ENCODE measurements around the gene GJB2.

Gene GJB2

DNA sequence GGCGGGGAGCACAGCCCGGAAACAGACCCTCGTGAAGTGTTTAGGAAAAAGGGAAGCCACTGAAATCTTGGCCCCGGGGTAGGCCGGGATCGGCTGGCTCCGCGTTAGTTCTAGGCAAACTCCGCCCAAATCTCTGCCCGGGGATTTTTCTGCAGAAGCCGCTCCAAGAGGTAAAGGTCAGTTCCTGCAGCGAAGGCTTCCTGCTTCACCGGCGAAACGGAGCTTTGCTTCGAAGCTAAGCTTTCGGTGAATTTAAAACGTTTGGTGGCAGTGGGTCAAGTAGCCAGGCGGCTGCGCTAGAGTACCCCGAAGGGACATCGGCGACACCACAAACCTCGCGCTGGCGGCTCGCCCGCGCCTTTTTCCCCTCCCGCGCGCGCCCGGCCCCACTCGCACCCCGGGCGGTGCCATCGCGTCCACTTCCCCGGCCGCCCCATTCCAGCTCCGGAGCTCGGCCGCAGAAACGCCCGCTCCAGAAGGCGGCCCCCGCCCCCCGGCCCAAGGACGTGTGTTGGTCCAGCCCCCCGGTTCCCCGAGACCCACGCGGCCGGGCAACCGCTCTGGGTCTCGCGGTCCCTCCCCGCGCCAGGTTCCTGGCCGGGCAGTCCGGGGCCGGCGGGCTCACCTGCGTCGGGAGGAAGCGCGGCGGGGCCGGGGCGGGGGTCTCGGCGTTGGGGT lies 441 bp downstream of the GJB2 start:
- DNase-seq (ENCODE audit: low read depth in 3 of 3), result no peak

DNA sequence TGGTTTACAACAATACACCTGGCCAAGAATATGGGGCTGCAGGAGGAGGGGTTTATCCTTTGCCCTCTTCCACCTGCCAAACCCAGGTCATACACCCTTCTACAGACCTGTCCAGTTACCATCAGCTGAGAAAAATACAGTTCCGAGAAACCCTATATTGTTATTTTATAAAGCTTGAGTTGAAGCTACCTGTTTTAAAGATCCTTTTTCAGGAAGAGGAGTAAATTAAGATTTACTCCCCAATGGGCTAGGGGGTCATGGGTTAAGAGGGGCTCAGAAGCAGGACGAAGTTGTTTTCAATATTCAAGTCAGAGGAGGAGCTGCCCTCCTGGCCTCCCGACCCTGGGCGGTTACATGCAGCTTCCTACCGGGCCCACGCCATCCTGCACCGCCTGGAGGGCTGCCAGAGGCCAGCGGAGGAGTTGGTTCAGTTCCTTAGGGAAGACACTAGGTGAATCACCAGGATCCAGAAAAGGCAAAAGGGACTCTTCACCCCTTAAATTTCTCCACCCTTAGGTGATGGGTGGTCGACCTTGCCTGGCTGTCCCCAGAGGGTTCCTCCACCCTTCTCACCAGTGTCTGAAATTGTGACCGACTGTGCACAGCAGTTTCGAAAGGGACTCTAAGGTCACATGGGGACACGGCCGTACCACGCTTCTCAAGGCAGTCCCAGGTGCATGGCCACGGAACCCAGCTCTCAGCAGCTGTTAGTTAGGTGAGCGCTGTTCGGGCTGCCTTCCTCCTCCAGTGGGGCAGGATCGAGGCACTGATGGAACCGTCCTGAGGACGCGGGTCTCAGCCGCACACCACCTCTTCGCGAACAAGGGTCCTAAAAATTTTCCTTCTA lies 1.2 kb downstream of the GJB2 start:
- DNase-seq (ENCODE audit: low read depth in 3 of 3), result no peak

DNA sequence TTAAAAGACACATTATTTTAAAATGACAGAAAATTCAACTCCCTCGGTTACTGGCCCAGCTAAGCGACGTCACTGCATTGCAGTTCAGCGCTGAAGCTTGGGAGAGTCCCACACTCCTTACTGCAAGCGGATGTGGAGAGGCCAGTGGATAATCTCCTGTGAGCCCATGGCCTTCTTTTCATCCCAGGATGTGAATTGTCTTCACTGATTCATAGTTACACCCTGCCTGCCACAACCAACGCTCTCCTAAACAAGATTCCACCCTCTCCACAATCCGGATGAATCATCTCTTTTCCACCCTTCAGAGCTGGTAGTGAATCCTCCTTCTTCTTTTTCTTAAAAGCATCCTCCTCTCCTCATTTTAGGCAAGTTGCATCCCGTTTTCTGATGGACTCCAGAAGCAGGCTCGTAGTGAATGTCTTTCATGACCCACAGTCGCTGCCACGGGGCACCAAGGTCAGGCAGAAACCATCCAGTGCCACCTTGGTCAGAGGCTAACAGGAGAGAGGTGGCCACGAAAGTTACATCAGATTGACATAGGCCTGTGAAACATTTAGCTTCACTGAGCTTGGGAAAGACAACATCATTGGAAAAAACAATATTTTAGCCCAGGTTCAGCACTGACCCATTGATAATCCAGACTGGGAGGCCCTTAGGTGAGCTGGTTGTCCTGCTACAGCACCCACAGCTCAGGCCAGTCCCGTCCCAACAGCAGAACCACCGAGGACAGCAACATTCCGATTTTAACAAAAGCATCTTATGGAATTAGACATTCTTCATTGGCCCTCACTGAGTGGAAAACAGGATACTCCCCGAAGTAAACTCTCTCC lies 2.0 kb downstream of the GJB2 start:
- DNase-seq (ENCODE audit: low read depth in 3 of 3), result no peak

DNA sequence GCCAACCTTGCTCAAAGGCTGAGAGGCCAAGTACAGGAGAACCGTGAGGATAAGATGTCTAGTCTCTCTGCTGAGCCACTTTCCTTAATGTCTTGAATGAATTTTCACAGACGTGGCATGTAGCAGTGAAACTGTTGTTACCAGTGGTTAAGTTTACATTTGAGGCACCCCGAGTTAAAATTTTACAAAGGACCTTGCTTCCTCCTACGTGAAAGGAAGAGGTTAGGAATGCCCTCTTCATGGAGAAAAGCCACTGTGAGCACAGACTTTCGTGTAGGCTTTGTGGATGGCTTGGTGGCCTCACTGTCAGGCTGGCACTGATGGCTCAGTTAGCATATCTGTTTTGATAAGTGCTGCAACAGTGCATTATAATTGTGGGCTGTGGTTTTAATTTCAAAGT lies 2.7 kb downstream of the GJB2 start:
- DNase-seq (ENCODE audit: low read depth in 3 of 3), result no peak

DNA sequence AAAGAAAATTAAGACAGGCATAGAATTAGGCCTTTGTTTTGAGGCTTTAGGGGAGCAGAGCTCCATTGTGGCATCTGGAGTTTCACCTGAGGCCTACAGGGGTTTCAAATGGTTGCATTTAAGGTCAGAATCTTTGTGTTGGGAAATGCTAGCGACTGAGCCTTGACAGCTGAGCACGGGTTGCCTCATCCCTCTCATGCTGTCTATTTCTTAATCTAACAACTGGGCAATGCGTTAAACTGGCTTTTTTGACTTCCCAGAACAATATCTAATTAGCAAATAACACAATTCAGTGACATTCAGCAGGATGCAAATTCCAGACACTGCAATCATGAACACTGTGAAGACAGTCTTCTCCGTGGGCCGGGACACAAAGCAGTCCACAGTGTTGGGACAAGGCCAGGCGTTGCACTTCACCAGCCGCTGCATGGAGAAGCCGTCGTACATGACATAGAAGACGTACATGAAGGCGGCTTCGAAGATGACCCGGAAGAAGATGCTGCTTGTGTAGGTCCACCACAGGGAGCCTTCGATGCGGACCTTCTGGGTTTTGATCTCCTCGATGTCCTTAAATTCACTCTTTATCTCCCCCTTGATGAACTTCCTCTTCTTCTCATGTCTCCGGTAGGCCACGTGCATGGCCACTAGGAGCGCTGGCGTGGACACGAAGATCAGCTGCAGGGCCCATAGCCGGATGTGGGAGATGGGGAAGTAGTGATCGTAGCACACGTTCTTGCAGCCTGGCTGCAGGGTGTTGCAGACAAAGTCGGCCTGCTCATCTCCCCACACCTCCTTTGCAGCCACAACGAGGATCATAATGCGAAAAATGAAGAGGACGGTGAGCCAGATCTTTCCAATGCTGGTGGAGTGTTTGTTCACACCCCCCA lies 3.8 kb downstream of the GJB2 start:
- no peak for DNase-seq (ENCODE audit: low read depth in 3 of 3)

DNA sequence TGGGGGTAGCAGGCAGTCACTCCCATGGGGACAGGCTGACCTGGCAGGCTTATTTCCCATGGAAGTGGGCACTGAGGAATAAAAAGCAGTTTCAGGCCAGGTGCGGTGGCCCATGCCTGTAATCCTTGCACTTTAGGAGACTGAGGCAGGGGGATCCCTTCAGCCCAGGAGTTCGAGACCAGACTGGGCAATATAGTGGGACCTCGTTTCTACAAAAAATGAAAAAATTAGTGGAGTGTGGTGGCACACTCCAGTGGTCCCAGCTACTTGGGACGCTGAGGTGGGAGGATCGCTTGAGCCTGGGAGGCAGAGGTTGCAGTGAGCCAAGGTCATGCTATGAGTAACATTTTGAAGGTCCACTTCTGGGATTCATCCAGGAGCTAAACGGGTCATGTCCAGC lies 6.0 kb downstream of the GJB2 start:
- DNase-seq (ENCODE audit: low read depth in 3 of 3), result no peak

DNA sequence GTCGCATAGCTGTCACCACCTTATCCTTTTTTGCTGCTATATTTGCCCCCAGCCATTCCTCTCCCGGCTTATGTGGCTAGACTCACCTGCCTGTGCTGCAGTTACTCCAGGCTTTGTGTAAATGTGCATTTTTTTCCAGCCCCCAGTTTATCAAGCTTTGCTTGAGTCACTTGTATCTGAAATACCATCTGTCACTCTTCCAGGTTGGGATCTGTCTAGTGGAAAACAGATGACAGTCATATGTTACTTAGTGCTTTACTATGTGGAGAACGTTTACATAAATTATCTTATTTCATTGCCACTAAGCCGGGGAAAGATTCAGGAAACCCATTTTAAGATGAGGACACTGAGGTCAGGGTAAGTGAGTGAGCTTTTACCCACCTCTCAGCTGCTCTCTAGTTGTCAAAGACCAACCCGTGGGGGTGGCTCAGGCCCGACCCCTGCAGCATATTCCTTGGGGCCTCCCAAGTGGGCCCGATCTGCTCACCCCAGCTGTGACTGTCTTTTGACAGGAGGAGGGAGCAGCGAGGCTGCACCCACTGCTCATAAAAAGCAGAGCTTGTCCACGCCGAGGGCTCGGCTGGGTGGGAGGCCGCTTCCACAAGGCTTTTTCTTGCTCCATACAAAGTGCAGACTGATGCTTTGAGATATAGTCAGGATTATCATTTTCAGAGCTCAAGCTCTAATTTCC lies 7.2 kb downstream of the GJB2 start:
- no peak for DNase-seq (ENCODE audit: low read depth in 3 of 3)

DNA sequence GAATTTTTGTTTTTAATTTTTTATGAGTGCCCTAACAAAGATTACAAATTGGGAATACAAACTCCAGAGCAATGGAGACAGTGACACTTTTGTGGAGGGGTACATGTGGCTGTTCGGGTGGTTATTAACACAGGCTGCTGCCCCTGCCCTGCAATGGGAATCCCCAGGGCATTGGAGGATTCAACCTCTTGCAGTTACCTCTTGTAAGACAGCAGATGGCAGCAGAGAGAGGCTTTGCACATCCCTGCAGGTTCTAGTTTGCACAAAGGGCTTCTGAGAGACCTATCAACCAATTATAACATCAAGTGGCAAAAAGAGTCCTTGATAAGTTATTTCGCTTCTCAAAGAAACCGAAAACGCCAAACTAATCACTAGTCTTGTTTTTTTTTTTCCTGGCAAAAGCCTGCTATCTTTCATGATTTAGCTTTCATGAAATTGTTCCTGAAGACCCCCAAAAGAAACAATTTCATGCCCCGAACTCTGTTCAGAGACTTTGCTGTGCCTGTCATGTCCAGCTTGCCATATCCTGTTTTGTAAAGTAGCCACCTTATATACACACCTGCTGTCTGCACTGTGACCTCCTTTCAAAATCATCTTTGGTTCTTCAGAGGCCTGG lies 10.4 kb downstream of the GJB2 start:
- no peak for DNase-seq (ENCODE audit: low read depth in 3 of 3)

DNA sequence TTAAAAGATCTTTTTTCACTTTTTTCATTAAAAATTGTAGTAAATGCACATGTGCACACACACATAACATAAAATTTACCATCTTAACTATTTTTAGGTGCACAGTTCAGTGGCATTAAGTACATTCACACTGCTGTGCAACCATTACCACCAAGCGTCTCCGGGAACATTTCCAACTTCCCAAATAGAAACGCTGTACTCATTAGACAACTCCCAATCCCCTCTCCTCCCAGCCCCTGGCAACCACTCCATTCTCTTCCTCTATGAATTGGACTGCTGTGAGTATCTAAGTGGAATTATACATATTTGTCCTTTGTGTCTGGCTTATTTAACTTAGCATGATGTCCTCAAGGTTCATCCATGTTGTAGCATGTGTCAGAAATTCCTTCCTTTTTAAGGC lies 11.6 kb downstream of the GJB2 start:
- no peak for DNase-seq (ENCODE audit: low read depth in 3 of 3)

DNA sequence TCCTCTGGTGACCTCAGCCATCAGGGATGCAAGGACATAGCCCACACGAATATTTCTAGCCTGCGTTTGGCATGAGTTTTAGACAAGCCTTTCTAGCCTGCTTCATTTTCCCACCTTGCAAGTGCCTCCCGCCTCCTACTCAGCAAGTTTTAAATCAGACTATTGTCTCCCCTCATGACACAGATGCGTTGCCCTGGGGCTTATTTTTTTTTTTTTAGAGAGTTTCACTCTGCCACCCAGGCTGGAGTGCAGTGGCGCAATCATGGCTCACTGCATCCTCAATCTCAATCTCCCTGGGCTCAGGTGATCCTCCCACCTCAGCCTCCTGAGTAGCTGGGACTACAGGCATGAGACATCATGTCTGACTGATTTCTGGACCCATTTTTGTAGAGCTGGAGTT lies 14.6 kb downstream of the GJB2 start:
- no peak for DNase-seq (ENCODE audit: low read depth in 3 of 3)

DNA sequence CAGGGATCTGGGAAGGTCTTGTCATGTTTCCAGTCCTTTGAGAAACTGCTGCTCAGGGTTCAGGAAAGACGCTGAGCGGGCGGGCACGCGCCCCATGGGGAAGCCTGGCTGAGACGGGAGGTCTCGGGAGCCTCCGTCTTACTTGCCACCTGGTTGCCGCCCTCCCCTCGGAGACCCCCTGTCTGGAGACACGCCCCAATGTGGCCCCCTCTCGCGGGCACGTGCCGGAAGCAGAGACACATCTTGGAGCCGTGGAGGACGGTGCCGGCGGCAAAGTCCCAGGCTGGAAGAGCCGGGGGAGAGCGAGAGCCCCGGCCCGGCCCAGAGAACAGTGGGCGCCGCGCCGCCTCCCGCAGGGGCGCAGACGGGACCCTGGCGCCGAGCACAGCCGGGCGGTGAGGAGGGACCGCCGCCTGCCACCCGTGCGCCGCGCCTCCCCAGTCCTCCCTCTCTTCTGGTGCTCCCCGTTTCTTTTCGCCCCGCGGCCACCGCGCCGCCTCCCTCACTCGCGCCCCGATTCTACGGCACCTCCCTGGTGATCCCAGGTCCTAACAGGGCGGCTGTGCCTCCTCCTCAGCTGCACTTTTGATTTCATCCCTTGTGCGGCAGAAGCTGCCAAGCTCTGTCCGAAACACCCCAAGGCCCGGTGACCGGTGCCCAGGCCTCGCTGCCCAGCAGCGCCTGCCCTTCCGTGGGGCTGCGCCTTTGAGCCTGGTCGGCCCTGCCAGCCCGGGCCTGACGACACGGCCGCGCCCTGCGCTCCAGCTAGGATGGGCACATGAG lies 15.5 kb downstream of the GJB2 start:
- DNase-seq (ENCODE audit: low read depth in 3 of 3), result no peak

DNA sequence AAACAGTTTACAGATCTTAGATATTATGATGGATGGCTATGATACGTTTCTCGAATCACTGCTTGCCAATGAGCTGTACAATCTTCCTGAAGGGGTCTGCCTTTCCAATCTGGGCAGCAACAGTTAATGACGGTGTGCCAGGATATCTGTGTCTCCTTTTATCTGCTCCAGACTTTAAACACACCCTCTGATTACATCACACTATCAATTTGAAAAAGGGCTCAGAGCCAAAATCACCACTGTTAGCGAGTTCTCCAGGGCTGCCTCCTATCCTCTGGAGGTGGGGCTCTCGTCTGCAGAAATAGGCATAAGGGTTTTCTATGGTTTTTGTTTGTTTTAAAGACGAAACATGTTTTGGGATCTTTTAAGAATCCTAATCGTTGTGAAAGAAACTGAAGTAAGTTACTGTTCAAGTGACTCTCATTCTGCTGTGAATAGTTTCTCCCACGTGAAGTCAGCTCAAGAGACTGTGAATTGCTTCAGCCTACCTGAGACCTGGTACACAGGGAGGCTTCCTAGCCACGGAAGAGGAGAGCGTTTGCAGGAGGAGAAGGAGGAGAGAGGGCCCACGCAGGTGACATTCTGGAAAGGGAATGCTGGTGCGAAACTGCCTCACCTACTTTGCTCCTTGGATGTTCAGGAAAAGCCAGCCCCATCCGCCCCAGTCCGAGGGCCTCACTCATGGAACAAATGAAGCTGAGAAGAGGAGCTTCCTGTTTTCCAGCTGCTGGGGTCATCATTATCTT lies 16.7 kb downstream of the GJB2 start:
- no peak for DNase-seq (ENCODE audit: low read depth in 3 of 3)

DNA sequence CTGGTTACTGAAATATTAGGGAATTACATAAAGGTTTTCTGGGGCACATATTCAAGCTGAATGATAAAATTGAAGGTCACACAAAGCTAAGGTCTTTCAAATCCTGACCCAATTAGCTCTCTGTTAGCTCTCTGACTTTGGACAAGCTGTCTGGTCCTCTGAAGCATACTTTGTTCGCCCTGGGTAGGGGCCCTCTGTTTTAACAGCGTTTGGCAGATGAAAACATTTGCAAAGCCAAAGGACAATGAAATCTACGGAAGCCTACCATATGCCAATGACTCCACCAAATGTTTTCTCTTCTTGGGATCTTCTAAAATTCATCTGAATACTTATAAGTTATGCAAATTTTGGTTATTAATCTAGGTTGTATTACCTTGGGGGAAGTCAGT lies 17.3 kb downstream of the GJB2 start:
- DNase-seq (ENCODE audit: low read depth in 3 of 3), result no peak

DNA sequence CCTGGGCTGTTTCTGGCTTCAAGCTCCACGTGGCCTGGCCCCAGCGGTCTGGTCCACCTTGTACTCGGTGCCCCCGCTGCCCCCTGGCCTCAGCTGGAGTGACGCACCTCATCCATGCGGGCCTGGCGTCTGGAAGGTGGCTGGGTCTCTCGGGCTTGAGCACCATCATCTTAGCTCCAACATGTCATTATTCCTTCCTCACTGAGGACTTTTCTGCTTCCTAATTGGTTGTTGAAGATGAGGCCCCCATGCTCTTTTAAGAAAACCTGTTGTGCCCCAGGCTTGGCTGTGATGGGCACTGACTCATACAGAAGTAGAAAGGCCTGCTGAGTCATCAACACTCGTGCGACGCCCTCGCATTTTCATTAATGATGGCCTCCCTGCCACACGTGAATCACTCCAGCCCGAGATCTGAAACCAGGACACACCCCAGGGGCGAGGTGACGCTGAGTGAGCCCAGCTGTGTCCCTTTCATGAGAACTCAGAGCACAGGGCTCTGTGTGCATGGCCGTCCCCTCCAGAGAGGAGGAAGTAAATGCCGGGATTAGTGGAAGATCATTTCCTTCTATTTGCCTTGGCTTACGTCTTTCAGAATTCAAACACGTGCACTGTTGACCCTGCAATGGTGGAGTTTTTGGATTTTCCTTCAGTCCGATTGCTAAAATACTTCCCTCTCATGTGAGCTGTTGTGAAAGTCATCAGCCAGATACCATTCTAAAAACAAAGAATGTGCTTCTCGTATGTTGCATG lies 17.9 kb downstream of the GJB2 start:
- peak; percentile 56 to 70 (median 57) for DNase-seq (ENCODE audit: low read depth in 3 of 3)

DNA sequence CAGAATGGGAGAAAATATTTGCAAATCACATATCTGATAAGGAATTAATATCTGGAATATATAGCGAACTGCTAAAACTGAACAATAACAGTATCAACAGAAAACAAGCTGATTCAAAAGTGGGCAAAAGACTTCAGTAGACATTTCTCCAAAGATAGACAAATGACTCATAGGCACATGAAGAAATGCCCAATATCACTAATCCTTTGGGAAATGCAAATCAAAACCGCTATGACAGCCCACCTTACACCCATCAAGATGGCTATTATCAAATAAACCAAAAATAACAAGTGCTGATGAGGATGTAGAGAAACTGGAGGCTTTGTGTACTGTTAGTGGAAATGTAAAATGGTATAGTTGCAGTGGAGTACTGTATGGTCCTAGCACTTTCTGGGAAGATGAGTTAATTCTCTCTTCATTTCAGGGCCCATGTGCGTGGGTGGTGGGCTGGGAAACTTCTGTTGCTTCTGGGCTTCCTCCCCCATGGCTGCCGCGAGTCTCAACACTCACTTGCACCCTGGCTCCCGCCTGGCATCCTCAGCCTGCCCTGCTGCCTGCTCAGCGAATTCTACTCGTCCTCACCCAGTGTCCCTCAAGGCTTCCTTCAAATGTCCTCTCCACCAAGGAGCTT lies 19.5 kb downstream of the GJB2 start:
- DNase-seq (ENCODE audit: low read depth in 3 of 3), result no peak

DNA sequence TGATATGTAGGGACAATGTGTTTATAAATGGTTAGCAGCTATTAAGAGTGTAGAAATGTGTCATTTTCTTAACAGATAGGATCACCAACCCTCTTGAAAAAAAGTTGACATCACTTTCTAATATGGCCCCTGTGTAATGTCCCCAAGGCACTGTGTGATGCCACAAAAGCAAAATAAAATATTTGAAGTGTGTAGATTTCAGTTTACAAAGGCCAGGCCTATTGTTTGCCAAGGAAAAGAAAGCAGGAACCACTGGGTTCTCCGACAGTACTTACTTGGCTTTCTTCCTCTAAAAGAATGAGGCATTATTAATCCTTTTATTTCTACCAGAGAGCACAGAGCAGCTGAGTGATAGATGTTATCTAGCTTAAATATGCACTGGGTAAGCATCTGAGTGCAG lies 21.4 kb downstream of the GJB2 start:
- DNase-seq (ENCODE audit: low read depth in 3 of 3), result no peak

DNA sequence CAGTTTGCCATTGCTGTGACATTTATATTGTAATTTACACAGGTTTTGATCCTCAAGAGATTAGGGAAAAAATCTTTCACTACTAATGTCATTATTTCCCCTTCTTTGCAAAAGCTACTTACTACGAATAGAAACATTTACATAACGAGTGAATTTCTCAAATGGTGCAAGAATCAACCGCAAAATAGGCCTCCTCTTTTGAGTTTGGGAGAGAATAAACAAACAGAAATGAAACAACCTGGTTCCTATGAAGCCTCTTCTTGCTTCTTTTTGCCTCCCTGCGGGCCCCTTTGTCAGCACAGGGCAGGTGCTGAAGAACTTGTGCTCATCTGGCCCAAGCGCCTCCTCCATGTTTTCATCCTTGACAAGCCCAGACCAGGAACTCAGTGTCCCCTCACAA lies 21.8 kb downstream of the GJB2 start:
- no peak for DNase-seq (ENCODE audit: low read depth in 3 of 3)

DNA sequence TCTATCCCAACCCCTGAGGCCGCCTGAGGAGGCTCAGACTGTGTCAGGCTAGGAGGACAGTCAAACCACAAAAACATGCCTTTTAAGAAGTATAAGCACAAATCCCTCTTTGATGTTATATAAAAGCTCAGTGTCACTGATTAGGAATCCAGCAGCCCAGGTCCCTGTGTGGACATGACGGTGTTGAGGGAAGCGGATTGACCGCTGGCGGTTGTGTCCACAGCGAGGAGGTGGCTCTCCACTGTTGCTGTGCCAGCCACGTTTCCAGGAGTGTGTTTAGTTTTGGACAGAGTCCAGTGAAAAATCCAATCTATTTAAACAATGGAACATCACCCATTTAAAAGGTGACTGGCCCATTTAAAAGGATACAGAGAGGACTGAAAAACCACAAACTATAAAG lies 24.3 kb downstream of the GJB2 start:
- DNase-seq (ENCODE audit: low read depth in 3 of 3), result no peak
